ENCODE measurements around the gene ARSG.

DNA sequence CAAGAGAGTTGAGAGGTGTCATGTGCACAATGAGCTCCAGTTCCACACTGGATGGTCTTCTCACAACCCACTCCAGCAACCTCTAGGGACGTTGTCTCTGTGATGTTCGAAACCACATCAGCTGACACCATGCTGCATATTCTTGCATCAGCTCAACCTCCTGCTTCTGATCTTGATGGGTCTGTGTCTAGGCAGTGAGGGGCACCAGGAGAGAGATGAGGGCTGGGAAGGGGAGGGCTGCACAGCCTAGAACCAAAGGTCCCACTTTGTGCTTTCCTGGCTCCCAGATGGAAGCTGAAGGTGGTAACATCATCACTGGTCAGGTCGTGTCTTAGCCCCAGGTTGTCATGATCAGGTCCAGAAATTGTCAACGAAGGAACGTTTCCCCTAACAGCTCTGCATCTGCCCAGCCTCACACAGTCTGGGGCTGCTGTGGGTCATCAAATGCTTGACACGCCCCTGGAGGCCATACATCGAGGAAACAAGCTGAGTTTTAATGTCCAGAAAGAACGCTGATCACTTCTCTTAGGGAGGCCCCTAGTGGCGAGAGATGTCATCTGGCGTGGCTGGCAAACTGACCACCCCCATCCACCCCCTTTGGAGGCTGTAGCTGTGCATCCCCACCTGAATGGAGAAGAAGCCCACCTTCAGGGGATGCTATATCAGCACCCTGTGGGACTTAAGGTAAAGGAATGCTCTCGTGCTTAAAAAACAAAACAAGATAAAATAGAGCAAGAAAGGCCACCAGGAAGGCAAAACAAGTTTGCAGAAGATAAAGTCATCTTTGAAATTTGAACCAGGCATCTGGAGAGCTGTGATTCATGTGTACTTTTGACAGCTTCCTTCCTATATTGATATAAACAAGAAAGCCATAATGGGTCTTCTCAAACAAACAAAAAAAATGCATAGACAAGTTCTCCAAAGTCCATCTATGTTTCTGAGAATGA is 107.7 kb downstream of the ARSG start:
- peak; percentile 97 for TF ChIP-seq CTCF (IDR thresholded peaks at IDR 0.05; ENCODE audit: low read length)
- no peak for TF ChIP-seq EZH2 (IDR thresholded peaks at IDR 0.05; ENCODE audit: borderline replicate concordance, low read length)

Data from OCI-LY1 (cell line).